COLO668 (cell line): ENCODE results near the gene TMEM119.

Experiments
- DNase-seq: peaks from one replicate; lab custom pipeline; 2025; ENCODE audit not compliant: unreplicated experiment; lab: John Stamatoyannopoulos, UW

Gene TMEM119

GRCh38 chr12:108542320-108542719 lies 55.6 kb downstream of the TMEM119 start:
- no peak for DNase-seq
